Globus pallidus (tissue), 1 donor: Measurements from ENCODE around the gene SLC6A9.

Experiments
- DNase-seq: peaks from one replicate; pipeline ENCODE4 v3.0.0-alpha.2; 2015; ENCODE audit warnings: low spot score

Gene SLC6A9

GRCh38 chr1:44048532-44049215, 17.4 kb upstream of the SLC6A9 start:
- DNase-seq = no peak

GRCh38 chr1:44047131-44047530, 15.9 kb upstream of the SLC6A9 start:
- no peak for DNase-seq

GRCh38 chr1:44045064-44045463, 13.8 kb upstream of the SLC6A9 start:
- DNase-seq = no peak

- DNase-seq = no peak
Observed at GRCh38 chr1:44044071-44044801, 13.0 kb upstream of the SLC6A9 start.

- no peak for DNase-seq
Observed at GRCh38 chr1:44043176-44044070, 12.2 kb upstream of the SLC6A9 start.

GRCh38 chr1:44040846-44041245, 9.6 kb upstream of the SLC6A9 start:
- DNase-seq = no peak

GRCh38 chr1:44040418-44040817, 9.2 kb upstream of the SLC6A9 start:
- no peak for DNase-seq

GRCh38 chr1:44038876-44039657, 7.8 kb upstream of the SLC6A9 start:
- no peak for DNase-seq

- DNase-seq = no peak
Observed at GRCh38 chr1:44037154-44037553, 5.9 kb upstream of the SLC6A9 start.

GRCh38 chr1:44036409-44037139, 5.3 kb upstream of the SLC6A9 start:
- DNase-seq = peak; percentile 83

- DNase-seq = peak; percentile 24
Observed at GRCh38 chr1:44035726-44036408, 4.6 kb upstream of the SLC6A9 start.

GRCh38 chr1:44034976-44035716, 3.9 kb upstream of the SLC6A9 start:
- DNase-seq = no peak

GRCh38 chr1:44034423-44034822, 3.2 kb upstream of the SLC6A9 start:
- DNase-seq = no peak

GRCh38 chr1:44033756-44034155, 2.5 kb upstream of the SLC6A9 start:
- DNase-seq = no peak

- no peak for DNase-seq
Observed at GRCh38 chr1:44033041-44033575, 1.8 kb upstream of the SLC6A9 start.

- no peak for DNase-seq
Observed at GRCh38 chr1:44032170-44032790, 1.0 kb upstream of the SLC6A9 start.

GRCh38 chr1:44030605-44031251, 534 bp downstream of the SLC6A9 start:
- DNase-seq = peak; percentile 81

- peak; percentile 93 for DNase-seq
Observed at GRCh38 chr1:44029911-44030604, 1.2 kb downstream of the SLC6A9 start.
